ENCODE data around the gene MPO. TPM values are rescaled to one million over a fixed set of nuclear protein-coding genes. Genes with fewer than 3 reads are reported as not detected.

Gene MPO
- total RNA-seq, 3 donors from 2014 or later, result 0.19 TPM; not detected in 2

GRCh38 chr17:58309918-58310259 lies 29.2 kb upstream of the MPO start:
- no peaks in the 10 kb centered on the region for H3K9me3 ChIP-seq
- intact Hi-C loops (cut with DNase I, micrococcal nuclease), result no loop called here
- ATAC-seq (no peak), DNase-seq (no peak)
- H3K4me3 ChIP-seq, result no peak overlapping the region
- H3K4me1 ChIP-seq (ENCODE audit: low read depth), result no peaks in the 10 kb centered on the region
- no peaks in the 10 kb centered on the region for H3K36me3 ChIP-seq (ENCODE audit: low read depth)
- TF ChIP-seq CTCF (IDR thresholded peaks at IDR 0.05), result no peak

- Histone ChIP-seq H3K4me1 (ENCODE audit: low read depth) (no peaks in the 10 kb centered on the region), H3K4me3 (no peak overlapping the region), H3K36me3 (ENCODE audit: low read depth) (no peaks in the 10 kb centered on the region), H3K9me3 (no peaks in the 10 kb centered on the region)
- DNase-seq (no peak), ATAC-seq (no peak)
- TF ChIP-seq CTCF (IDR thresholded peaks at IDR 0.05), result no peak
- intact Hi-C loops (cut with DNase I, micrococcal nuclease), result no loop called here
These were observed 28.5 kb upstream of the MPO start for GRCh38 chr17:58308985-58309917.

- intact Hi-C loops (cut with DNase I, micrococcal nuclease), result no loop called here
These were observed 27.6 kb upstream of the MPO start for GRCh38 chr17:58308173-58308984.

GRCh38 chr17:58307468-58308172 lies 26.9 kb upstream of the MPO start:
- H3K36me3 ChIP-seq (ENCODE audit: low read depth), result no peaks in the 10 kb centered on the region
- TF ChIP-seq CTCF (IDR thresholded peaks at IDR 0.05), result no peak
- intact Hi-C loops (cut with DNase I, micrococcal nuclease), result no loop called here
- H3K4me3 ChIP-seq, result no peak overlapping the region
- H3K4me1 ChIP-seq (ENCODE audit: low read depth), result no peaks in the 10 kb centered on the region
- DNase-seq (no peak), ATAC-seq (no peak)
- H3K9me3 ChIP-seq, result no peaks in the 10 kb centered on the region

More at GRCh38 chr17:58308173-58308984, 27.6 kb upstream of the MPO start:
- Histone ChIP-seq H3K9me3 (no peaks in the 10 kb centered on the region), H3K36me3 (ENCODE audit: low read depth) (no peaks in the 10 kb centered on the region), H3K4me3 (no peak overlapping the region), H3K4me1 (ENCODE audit: low read depth) (no peaks in the 10 kb centered on the region)
- ATAC-seq, result no peak
- no peak for DNase-seq
- TF ChIP-seq CTCF (IDR thresholded peaks at IDR 0.05), result no peak

GRCh38 chr17:58306131-58306951 lies 25.6 kb upstream of the MPO start:
- Histone ChIP-seq H3K4me3 (no peak overlapping the region), H3K4me1 (ENCODE audit: low read depth) (no peaks in the 10 kb centered on the region), H3K9me3 (no peaks in the 10 kb centered on the region), H3K36me3 (ENCODE audit: low read depth) (no peaks in the 10 kb centered on the region)
- TF ChIP-seq CTCF (IDR thresholded peaks at IDR 0.05), result no peak
- intact Hi-C loops (cut with DNase I, micrococcal nuclease), result no loop called here
- no peak for DNase-seq
- no peak for ATAC-seq

Data from mucosa of descending colon (tissue), 3 donors.